HG03469 (cell line): ENCODE data around the gene CD320.
"Not testable (repeated sequence)": the region's sequence is repeated elsewhere in the genome, so short reads cannot be mapped to it uniquely, and the experiment has no call there.

Experiments used
- ATAC-seq: cut with Tn5 transposase; IDR thresholded peaks from one replicate; pipeline ENCODE4 v1.9.1; 2021; ENCODE audit warnings: mild to moderate bottlenecking, moderate library complexity, moderate number of reproducible peaks; ENCODE audit not compliant: unreplicated experiment

Gene CD320

DNA sequence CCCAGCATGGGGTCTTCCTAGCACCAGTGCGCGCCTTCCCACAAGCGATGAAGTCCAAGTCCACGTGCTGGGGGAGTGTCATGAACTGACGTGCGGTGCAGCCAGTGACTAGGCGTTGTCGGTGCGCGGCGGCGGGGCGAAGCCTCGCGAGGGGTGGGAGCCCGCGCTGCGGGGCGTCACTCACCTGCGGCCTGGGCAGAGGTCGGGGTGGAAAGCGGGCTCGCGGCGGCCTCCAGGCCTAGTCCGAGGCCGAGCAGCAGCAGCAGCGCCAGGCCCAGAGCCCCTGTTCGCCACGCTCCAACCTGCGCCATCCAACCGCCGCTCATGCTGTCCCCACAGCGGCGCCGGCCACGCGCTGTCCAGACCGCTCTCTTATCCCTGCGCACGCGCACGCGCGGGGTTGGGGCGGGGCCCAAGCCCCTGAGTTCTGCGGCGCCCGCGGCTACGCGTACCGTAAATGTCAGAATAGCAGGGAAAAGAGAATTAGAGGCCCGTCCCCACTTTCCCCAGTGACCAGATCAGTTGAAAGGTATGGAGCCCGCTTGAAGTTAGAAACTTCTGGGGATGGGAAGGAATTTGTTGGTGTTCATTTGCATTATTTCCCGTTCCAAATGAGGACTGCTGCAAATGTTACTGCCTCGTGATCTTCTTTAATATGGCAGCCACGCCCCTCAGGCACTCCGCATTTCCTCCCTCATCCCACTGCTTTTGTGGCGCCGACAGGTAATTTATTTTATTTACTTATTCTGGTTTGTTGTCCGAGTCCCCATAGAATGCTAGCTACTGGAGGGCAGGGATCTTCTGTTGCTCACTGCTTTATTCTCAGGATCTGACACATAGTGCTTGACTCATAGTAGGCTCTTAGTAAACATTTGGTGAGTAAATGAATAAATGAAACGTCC is at the start of gene CD320:
Gene CD320, minus strand, starts transcription at position 394 of the 902 bp plus-strand sequence. Its CDS starts 68 bp downstream, at position 326.
- ATAC-seq: peak; percentile 56

DNA sequence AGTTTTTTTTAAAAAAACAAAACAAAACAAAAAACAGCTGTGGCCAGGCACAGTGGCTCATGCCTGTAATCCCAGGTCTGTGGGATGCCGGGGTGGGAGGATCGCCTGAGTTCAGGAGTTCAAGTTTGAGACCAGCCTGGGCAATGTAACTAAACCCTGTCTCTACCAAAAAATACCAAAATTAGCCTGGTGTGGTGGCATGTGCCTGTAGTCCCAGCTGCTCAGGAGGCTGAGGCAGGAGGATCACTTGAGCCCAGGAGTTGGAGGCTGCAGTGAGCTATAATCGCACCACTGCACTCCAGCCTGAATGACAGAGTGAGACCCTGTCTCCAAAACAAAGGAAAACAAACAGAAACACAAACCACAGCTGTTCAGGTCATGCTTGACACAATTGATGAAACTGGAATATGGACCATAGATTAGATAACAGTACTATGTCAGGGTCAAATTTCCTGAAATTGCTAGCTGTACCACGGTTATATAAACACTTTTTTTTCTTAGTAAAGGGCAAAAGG is 48.9 kb upstream of the CD320 start:
- no peak for ATAC-seq

DNA sequence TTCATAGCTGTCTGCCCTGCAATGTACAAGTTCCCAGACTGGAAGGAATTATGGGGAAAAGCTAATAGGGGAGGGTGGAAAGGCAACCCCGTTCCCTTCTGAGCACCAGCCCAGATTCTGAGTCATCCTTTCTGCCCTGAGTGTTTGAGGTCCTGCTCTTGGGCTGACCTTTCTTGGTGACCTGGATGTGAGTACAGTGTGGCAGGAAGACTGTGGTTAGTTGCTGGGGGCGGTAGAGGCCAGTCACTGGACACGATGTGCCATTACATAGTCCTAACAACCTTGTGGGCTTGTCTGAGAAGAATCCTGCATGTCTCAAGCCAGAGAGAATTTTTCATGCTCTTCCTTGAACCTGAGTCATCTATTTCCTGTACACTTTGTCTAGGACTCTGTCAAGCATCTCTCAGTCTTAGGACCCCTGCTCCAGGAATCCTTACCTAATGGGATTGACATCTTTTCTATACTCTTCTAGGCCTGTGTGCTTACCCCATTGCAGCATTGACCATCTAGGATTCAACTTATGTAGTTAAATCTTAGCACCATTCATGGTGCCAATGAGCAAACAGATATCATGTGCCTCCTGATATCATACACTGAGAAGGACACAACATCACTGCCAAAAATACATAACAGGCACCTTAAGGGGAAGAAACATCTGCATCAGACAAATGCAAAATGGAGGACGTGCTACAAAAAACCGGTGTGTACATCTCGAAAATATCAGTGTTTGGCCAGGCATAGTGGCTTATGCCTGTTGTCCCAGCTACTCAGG is 47.7 kb upstream of the CD320 start:
- no peak for ATAC-seq

DNA sequence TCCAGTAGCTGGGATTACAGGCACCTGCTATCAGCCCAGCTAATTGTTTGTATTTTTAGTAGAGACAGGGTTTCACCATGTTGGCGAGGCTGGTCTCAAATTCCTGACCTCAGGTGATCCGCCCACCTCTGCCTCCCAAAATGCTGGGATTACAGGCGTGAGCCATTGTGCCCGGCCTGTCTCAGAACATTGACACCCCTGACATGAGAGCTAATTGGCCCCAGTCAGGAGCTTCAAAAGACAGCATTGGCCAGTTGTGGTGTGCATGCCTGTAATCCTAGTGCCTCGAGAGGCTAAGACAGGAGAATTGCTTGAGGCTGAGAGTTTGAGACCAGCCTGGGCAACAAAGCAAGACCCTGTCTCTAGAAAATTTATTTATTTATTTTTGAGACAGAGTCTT is 44.7 kb upstream of the CD320 start:
- not testable (repeated sequence) for ATAC-seq

DNA sequence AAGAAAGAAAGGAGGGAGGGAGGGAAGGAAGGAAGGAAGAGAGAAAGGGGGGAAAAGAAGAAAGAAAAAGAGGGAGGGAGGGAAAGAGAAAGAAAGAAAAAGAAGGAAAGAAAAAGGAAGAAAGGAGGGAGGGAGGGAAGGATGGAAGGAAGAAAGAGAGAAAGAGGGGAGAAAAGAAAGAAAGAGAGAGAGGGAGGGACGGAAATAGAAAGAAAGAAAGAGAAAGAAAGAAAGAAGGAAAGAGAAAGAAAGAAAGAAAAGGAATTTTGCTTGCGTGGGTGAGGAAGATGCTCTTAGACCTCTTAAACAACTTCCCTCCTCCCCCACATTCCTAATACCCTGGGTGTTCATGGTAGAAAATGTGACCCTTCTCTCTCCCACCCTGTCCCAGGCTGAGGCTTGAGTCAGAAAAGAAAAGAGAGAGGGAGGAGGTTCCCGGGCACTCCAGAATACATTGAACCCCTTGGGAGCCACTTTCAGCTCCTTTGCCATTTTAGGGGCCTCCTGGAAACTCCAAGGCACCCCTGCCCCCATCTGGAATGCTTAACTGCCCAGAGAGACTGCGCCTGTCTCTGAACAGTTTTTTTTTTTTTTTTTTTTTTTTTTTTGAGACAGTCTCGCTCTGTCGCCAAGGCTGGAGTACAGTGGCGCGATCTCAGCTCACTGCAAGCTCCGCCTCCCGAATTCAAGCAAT is 44.1 kb upstream of the CD320 start:
- no peak for ATAC-seq

DNA sequence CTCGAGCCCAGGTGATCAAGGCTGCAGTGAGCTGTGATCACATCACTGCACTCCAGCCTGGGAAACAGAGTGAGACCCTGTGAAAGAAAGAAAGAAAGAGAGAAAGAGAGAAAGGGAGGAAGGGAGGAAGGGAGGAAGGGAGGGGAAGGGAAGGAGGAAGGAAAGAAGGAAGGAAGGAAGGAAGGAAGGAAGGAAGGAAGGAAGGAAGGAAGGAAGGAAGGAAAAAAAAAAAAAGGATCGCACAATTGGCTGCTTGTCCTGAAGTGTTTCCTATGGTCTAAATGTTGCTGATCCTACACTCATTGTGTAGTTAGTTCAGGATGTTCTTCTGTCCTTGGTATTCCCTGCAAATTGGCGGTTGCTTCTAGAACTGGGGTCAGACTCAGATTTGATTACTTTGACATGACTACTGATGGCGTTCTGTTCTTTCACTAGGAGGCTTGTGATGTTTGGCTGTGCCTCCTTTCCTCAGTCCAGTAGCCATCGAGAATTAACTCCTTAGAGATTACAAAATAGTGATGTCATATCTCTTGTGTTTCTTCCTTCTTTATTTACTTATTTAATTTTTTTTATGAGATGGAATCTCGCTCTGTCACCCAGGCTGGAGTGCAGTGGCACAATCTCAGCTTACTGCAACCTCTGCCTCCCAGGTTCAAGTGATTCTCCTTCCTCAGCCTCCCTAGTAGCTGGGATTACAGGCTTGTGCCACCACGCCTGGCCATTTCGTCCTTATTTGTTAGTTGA is 41.6 kb upstream of the CD320 start:
- ATAC-seq: not testable (repeated sequence)

DNA sequence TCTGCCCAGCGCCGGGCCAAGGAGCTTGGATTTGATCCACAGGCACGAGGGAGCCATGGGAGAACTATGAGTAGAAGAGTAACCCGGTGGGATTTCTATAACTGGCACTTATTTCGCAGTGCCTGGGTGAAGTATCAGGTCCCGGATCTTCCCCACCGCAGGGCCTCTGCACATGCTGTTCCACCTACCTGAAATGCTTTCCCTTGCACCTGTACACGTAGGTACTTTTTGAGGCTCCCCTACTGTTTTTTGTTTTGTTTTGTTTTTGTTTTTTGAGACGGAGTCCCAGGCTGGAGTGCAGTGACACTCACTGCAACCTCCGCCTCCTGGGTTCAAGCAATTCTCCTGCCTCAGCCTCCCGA is 35.3 kb upstream of the CD320 start:
- ATAC-seq: no peak

DNA sequence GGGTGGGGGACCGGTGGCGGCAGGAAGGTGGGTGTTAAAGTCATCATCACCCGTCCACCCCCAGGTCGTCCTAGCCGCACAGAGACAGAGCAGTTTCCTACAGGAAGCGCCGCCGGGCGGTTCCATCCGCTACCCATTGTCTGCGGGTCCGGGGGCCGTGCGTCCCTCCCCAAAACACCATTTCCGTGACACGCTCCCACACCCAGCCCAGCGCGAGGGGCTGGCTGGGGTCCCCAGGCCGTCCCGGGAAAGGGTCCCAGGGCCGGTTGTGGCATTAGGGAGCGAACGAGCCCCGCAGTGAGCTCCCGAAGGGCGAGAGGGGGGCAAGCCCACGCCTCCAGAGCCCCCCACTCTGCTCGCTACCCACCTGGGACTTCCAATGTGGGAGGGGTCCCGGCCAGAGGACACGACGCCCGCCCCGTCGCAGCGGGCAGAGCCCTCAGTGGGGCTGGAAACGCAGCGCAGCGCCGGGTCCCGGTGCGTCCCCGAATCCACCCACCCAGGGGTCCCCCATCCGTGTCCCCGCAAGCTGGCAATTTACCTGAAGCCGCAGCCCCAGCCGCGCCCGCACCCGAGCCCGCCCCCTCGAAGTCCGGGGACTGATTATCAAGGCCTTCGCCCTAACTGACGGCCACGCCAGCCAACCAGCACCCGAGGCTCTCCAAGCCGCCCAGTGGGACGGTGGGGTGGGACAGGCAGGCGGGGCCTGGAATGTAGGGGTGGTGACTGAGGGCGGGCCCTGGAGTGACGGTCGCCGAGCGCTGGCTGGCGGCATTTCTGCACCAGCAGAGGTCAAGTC is 34.7 kb upstream of the CD320 start, which contains the start of gene KANK3:
Gene KANK3, minus strand, starts transcription at position 579 of the 799 bp plus-strand sequence. CDS start 5,434 bp downstream, outside the sequence.
- ATAC-seq: no peak

DNA sequence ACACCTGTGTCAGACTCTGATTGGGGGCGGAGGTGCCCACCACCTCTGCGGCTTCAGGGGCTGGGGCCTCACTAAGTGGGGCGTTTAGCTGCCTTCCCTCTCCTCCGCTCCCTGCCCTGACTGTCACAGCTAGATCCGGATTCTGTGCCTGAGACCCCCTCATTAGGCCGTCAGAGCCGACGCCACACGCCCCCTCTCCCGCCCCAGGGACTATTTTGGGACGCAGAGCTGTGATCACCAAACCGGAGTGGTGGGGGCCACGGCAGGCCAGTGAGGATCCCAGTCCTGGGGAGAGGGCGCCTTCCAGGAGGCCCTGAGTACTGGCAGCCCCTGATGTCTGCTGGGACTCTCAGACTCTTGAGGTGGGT is 34.1 kb upstream of the CD320 start:
- no peak for ATAC-seq

DNA sequence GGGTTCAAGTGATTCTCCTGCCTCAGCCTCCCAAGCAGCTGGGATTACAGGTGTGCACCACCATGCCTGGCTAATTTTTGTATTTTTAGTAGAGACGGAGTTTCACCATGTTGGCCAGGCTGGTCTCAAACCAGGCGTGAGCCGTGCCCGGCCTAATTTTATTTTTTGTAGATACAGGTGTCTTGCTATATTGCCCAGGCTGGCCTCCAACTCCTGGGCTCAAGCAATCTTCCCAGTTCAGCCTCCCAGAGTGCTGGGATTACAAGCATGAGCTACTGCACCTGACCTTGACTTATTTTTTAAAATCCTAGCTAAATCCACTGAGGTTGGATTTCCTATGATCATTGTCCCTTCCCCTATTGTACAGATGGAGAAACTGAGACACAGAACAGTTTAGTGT is 33.3 kb upstream of the CD320 start:
- ATAC-seq: not testable (repeated sequence)

DNA sequence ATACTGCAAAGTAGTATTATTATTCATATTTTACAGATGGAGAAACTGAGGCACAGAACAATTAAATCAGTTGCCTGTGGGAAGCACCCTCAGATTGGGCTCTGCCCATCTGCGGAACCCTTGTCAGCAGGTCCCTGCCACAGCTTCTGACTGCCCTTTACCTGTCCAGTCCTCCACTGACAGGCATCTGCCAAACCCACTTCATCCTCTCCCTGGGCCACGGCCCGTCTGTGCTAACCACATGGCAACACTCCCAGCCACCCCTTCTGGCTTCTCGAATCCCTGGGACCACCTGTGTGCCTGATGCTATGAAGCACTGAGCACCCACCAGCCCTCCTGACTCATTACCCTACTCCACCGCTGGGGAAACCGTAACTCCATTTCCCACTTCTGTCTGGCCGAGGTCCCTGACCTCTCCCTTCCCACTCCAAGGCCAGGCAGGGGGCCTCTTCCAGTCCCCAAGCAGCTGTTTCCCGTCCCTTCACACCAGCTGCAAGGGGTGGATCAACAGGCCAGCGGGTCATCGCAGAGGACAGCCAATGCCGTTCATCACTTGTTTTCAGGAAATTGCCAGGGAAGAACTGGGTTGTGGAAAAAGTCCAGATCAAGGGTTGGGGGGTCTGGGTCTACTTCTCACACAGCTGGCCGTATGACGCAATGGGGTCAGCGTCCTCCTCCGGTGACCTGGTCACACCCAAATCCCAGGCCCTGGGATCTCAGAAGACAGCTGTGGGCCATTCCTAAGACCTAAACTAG is 32.4 kb upstream of the CD320 start:
- ATAC-seq: no peak

DNA sequence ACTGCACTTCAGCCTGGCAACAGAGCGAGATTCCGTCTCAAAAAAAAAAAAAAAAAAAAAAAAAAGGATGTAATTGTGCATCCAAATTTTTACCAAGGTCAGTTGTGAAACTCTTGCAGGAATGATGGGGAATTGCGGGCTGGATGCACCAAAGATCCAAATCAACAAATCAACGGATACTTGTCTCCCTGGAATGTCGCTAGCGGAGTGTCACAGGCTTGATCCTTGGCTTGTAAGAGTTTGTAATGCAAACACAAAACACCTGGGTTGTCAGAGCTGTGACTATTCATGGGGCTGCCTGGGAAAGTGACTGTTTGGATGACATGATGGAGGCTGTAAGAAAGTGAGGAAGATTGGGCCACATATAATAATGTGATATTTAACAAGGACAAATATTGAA is 30.7 kb upstream of the CD320 start:
- ATAC-seq: no peak

DNA sequence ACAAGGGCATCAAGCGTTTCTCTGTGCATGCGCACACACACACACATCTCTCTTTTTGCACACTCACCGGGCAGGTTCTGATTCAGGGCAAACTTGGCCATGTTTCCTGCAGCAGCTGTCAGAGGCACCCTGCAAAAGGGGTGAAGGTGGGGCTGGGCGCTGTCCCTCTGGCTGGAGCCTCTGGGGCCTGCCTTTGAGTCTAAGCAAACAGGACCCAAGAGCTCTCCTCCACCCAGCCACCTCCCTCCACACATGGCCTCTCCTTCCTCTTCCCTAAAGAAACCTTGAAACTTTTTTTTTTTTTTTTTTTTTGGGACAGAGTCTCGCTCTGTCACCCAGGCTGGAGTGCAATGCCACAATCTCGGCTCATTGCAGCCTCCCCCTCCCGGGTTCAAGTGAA is 29.6 kb upstream of the CD320 start:
- no peak for ATAC-seq

DNA sequence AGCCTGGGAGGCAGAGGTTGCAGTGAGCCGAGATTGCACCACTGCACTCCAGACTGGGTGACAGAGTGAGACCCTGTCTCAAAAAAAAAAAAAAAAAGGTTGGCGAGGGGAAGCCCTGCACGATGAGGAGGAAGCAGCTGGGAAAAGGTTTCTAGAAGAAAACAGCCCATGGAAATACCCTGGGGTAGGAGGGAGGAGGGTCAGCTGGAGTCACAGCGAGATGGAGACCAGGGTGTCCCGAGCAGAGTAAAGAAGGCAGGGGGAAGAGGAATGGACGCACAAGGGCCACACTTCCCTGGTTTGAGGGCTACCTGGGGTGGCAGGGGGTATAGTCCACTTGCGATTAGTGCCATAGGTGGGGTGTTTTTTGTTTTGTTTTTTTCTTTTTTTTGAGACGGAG is 28.5 kb upstream of the CD320 start:
- ATAC-seq: no peak

DNA sequence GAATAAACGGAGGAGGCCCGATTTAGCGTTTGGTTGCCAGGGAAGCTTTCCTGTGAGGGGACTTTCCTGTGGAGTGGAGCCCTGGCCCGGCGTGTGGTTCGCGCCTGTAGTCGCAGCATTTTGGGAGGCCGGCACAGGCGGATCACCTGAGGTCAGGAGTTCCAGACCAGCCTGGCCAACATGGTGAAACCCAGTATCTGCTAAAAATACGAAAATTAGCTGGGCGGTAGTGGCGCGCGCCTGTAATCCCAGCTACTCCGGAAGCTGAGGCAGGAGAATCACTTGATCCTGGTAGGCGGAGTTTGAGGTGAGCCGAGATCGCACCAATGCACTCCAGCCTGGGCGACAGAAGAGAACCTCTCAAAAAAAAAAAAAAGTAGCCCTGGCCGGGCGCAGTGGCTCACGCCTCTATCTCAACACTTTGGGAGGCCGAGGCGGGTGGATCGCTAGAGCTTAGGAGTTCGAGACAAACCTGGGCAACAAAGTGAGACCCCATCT is 28.0 kb upstream of the CD320 start:
- no peak for ATAC-seq

DNA sequence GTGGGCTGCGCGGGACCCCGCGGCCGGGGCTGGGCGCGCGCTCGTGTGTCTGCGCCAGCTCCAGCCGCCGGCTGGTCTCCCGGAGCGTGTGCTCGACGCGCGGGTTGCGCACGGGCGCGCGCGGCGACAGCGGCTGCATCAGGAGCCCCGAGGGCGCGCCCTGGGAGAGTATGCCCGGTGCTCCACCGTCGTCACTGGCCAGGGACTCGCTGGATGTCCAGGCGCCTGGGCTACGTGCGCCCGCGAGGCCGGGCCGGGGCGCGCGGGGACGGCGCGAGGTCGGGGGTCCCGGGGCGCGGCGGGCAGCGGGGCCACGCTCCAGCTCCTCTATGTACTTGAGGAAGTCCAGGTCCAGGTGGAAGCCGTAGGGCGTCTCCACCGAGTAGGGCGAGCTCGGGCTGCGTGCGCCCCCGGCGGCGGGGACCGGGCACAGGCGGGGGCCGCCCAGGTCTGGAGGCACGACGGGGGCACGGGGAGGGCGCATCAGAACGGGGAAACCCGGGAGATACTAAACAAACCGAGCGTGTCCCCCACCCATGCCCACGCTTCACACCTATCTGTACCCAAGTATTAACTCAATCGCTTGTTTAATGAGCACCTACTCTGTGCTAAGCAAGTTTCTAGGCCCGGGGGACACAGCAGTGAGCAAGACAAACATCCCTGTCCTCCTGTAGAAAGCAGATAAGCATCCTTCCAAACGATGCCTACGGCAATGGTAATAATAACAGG is 27.3 kb upstream of the CD320 start:
- ATAC-seq: no peak

DNA sequence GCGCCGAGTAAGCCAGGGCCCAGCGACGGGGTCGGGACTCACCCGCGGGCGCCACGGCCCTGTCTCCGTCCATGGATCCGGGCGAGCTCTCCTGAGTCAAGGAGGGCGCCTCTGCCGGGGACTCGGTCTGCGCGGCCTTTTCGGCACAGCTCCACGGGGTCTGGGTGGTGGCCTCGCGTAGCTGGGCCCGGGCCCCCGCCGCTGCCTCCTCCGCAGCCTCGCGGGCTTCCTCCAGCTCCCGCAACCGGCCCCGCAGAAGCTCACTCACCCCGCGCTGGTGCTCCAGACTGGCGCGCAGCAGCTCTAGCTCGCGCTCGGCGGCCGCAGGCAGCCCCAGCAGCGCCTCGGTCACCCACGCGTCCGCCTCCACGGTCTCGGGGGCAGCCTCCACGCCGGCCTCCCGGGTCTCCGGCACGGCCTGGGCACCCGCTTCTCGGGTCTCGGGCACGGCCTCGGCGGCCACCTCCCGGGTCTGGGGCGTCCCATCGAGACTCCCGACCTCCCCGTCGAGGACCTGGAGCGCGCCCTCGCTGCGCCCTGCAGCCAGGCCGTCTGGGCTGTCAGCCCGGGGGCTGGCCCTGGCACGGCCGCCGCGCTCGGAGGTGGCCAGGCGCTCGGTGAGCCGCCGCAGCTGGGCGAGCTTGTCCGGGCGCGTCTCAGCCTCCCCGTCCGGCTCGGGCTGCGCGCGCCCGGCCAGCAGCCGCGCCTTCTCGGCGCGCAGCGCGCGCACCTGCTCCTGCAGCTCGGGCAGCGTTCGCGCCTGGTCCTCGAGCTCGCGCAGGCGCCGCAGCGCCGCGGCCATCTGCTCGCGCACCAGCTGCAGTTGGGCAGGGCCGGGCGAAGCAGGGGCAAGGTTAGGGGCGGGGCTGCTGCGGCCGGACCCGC is 26.5 kb upstream of the CD320 start:
- no peak for ATAC-seq
